Subcutaneous adipose tissue (tissue), 4 donors: ENCODE measurements around the gene XPC. TPM values are rescaled to one million over a fixed set of nuclear protein-coding genes. Genes with fewer than 3 reads are reported as not detected.

Experiments used
- CTCF ChIP-seq: fragments of 450-650 bp; IDR thresholded peaks from one replicate; pipeline ENCODE4 v1.5.1; 2016; ENCODE audit warnings: low read depth, mild to moderate bottlenecking, control low read depth, antibody characterized with exemption, moderate library complexity
- total RNA-seq, 4 donors: library from RNA; depleted of rRNA; stranded (reverse); fragments of >200 nt; gene quantifications; one replicate each; pipeline ENCODE4 v1.1.0, GENCODE V29; 2016

XPC gene
- total RNA-seq, 4 donors from 2014 or later: 25.4 to 70.6 (median 46.0) TPM

- no peak for TF ChIP-seq CTCF
Observed at GRCh38 chr3:14150491-14151230, 27.7 kb downstream of the XPC start.

- no peak for TF ChIP-seq CTCF
Observed at GRCh38 chr3:14150078-14150477, 28.3 kb downstream of the XPC start.

- no peak for TF ChIP-seq CTCF
Observed at GRCh38 chr3:14148041-14148985, 30.1 kb downstream of the XPC start.

- TF ChIP-seq CTCF: no peak
Observed at GRCh38 chr3:14147617-14148016, 30.8 kb downstream of the XPC start.

GRCh38 chr3:14147066-14147435, 31.4 kb downstream of the XPC start:
- TF ChIP-seq CTCF: no peak

- TF ChIP-seq CTCF: no peak
Observed at GRCh38 chr3:14146381-14147065, 31.9 kb downstream of the XPC start.
